ENCODE data around the gene DUSP14. TPM values are rescaled to one million over a fixed set of nuclear protein-coding genes. Genes with fewer than 3 reads are reported as not detected.

Gene DUSP14
- total RNA-seq, 2 donors from 2014 or later = 17.0 to 22.8 TPM

DNA sequence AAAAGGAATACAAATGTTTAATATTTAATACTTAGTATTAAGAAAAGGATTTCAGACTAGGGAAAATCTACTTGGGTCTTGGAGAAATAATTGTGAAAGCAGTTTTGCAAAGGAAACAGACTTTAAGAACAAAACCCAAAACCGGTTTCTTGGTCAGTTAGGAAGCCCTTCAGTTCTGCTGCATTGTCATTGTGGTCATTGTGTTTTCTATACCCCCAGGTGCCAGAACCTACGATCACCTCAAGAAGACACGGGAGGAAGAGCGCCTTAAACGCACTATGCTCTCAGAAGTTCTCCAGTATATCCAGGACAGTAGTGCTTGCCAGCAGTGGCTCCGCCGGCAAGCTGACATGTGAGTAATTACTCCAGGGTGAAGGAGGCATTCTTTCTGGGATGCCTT lies 19.5 kb upstream of the DUSP14 start:
- no peak overlapping the region for H3K4me3 Mint-ChIP-seq
- H3K27me3 ChIP-seq (ENCODE audit: control insufficient read depth, insufficient read depth, low read length, poor library complexity, severe bottlenecking) = no peaks in the 10 kb centered on the region
- no peaks in the 10 kb centered on the region for H3K27me3 Mint-ChIP-seq (ENCODE audit: insufficient read depth)
- H3K36me3 Mint-ChIP-seq (ENCODE audit: low read depth) = peaks cover 60% of the 10 kb centered on the region
- H3K27ac ChIP-seq (ENCODE audit: low read depth, low read length) = no peak overlapping the region
- DNase-seq = no peak
- WGBS, 2 experiments (ENCODE audit: insufficient coverage in 1 of 2, insufficient read length in 1 of 2) = 95 to 96% methylated on average over 7 of the region's 7 CpGs
- TF ChIP-seq, protein P1, sequence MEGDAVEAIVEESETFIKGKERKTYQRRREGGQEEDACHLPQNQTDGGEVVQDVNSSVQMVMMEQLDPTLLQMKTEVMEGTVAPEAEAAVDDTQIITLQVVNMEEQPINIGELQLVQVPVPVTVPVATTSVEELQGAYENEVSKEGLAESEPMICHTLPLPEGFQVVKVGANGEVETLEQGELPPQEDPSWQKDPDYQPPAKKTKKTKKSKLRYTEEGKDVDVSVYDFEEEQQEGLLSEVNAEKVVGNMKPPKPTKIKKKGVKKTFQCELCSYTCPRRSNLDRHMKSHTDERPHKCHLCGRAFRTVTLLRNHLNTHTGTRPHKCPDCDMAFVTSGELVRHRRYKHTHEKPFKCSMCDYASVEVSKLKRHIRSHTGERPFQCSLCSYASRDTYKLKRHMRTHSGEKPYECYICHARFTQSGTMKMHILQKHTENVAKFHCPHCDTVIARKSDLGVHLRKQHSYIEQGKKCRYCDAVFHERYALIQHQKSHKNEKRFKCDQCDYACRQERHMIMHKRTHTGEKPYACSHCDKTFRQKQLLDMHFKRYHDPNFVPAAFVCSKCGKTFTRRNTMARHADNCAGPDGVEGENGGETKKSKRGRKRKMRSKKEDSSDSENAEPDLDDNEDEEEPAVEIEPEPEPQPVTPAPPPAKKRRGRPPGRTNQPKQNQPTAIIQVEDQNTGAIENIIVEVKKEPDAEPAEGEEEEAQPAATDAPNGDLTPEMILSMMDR (conservative IDR thresholded peaks at IDR 0.05) = no peak
- H3K9ac ChIP-seq (ENCODE audit: extremely low read depth, low read length, poor library complexity, severe bottlenecking) = no peak overlapping the region
- peaks cover 5% of the 10 kb centered on the region for H3K4me1 Mint-ChIP-seq
- H3K9me3 Mint-ChIP-seq = no peaks in the 10 kb centered on the region
- H3K9me3 ChIP-seq (ENCODE audit: control insufficient read depth, low read length) = no peaks in the 10 kb centered on the region
- H3K4me3 ChIP-seq (ENCODE audit: low read length) = no peak overlapping the region
- H3K36me3 ChIP-seq (ENCODE audit: control insufficient read depth, insufficient read depth, low read length) = peaks cover 72% of the 10 kb centered on the region
- no peaks in the 10 kb centered on the region for H3K4me1 ChIP-seq (ENCODE audit: control insufficient read depth, insufficient read depth, low read length)
- H3K27ac Mint-ChIP-seq = no peak overlapping the region

DNA sequence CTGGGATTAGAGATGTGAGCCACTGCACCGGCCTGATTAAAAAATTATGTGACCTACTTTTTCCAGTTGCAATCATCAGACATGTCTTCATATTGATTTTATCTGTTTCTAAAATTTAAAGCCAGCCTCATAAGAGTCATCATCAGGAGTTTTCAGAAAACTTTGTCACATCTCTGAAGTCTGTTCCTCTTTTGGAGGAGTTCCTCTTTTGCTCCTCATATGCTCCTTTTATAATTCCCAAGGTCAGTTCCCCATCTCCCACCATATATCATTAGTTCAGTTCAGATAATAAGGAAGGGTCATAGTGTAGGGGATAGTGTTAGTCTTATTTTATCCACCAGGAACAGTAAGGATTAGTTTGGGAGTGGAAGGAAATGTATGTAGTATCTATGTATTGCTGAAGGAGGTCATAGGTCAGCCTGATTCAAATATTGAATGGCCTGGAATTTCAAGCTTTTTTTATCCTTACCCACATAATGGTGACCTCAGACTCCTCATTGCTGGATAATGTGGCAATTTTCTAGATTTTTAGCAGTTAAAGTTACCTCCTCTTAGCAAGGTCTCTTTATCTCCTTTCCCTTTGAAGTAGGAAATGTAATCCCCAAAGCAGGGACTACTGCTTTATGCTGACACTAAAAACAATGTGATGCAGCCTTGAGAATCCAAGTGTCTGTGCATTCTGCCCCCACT lies 13.8 kb upstream of the DUSP14 start:
- Histone ChIP-seq H3K4me1 (ENCODE audit: control insufficient read depth, insufficient read depth, low read length) (peaks cover 4% of the 10 kb centered on the region), H3K36me3 (ENCODE audit: control insufficient read depth, insufficient read depth, low read length) (peaks cover 78% of the 10 kb centered on the region), H3K27ac (ENCODE audit: low read depth, low read length) (no peak overlapping the region), H3K27me3 (ENCODE audit: control insufficient read depth, insufficient read depth, low read length, poor library complexity, severe bottlenecking) (no peaks in the 10 kb centered on the region), H3K9me3 (ENCODE audit: control insufficient read depth, low read length) (no peaks in the 10 kb centered on the region), H3K9ac (ENCODE audit: extremely low read depth, low read length, poor library complexity, severe bottlenecking) (no peak overlapping the region), H3K4me3 (ENCODE audit: low read length) (no peak overlapping the region)
- no peak overlapping the region for H3K27ac Mint-ChIP-seq
- peaks cover 11% of the 10 kb centered on the region for H3K4me1 Mint-ChIP-seq
- H3K27me3 Mint-ChIP-seq (ENCODE audit: insufficient read depth) = no peaks in the 10 kb centered on the region
- no peak overlapping the region for H3K4me3 Mint-ChIP-seq
- WGBS, 2 experiments (ENCODE audit: insufficient coverage in 1 of 2, insufficient read length in 1 of 2) = 100% methylated on average over 1 of the region's 1 CpG
- H3K36me3 Mint-ChIP-seq (ENCODE audit: low read depth) = peaks cover 63% of the 10 kb centered on the region
- no peaks in the 10 kb centered on the region for H3K9me3 Mint-ChIP-seq
- TF ChIP-seq, protein P1 (conservative IDR thresholded peaks at IDR 0.05) = no peak
- no peak for DNase-seq

DNA sequence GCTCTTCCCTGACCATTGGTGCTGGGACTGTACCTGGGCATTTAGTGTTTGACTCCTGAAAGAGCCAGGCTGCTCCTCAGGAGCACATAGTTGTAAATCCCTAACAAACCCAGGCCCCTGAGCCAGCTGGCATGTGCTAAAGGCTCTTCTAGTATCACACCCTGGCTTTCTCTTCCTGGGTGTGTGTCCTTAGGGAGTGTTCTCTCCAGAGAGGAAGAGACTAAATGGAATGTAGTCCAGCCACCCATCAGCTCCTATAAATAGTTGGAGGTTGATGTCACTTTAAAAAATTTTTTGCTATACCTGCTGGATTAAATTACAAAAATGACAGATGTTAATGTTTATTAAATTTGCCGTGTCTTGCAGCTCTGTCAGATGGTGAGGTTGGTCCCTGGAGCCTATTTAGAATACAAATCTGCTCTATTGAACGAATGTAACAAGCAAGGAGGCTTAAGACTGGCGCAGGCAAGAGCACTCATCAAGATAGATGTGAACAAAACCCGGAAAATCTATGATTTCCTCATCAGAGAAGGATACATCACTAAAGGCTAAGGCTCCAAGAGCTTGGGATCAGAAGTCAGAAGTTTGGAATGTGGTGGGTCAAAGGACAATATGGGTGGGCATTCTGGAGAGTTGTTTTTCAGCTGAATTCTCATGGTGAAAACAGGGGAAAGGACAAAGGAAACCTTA lies 13.1 kb upstream of the DUSP14 start:
- peaks cover 59% of the 10 kb centered on the region for H3K36me3 Mint-ChIP-seq (ENCODE audit: low read depth)
- no peak for DNase-seq
- no peaks in the 10 kb centered on the region for H3K9me3 Mint-ChIP-seq
- H3K27ac Mint-ChIP-seq = no peak overlapping the region
- Histone ChIP-seq H3K4me1 (ENCODE audit: control insufficient read depth, insufficient read depth, low read length) (peaks cover 8% of the 10 kb centered on the region), H3K27ac (ENCODE audit: low read depth, low read length) (no peak overlapping the region), H3K36me3 (ENCODE audit: control insufficient read depth, insufficient read depth, low read length) (peaks cover 73% of the 10 kb centered on the region), H3K9me3 (ENCODE audit: control insufficient read depth, low read length) (no peaks in the 10 kb centered on the region), H3K27me3 (ENCODE audit: control insufficient read depth, insufficient read depth, low read length, poor library complexity, severe bottlenecking) (no peaks in the 10 kb centered on the region), H3K4me3 (ENCODE audit: low read length) (no peak overlapping the region), H3K9ac (ENCODE audit: extremely low read depth, low read length, poor library complexity, severe bottlenecking) (no peak overlapping the region)
- H3K4me1 Mint-ChIP-seq = peaks cover 18% of the 10 kb centered on the region
- H3K27me3 Mint-ChIP-seq (ENCODE audit: insufficient read depth) = no peaks in the 10 kb centered on the region
- WGBS, 2 experiments (ENCODE audit: insufficient coverage in 1 of 2, insufficient read length in 1 of 2) = 94 to 97% methylated on average over 3 to 4 of the region's 4 CpGs
- TF ChIP-seq, protein P1 (conservative IDR thresholded peaks at IDR 0.05) = no peak
- no peak overlapping the region for H3K4me3 Mint-ChIP-seq

All from endodermal cell (in vitro differentiated cells).